Measurements from ENCODE around the gene GDF3. TPM values are rescaled to one million over a fixed set of nuclear protein-coding genes. Genes with fewer than 3 reads are reported as not detected.
"Not testable (repeated sequence)": the region's sequence is repeated elsewhere in the genome, so short reads cannot be mapped to it uniquely, and the experiment has no call there.

The GDF3 gene
- total RNA-seq: under 1 TPM in 3 of 10 donors, not detected in 7; 0.20 to 0.25 (median 0.21) TPM
- polyA plus RNA-seq: under 1 TPM; 0.22 to 0.36 TPM
- long read RNA-seq, donor 1, partial matches to known transcripts: 0 of 1 reads
- long read RNA-seq, donor 1, other reads (novel, unspliced or antisense): 0 of 1 reads
- long read RNA-seq, donor 2: 0 reads
- long read RNA-seq, donor 3: 0 reads

- peak; percentile 38 to 86 (median 73) for ATAC-seq
- WGBS, 2 donors: 33 to 43% methylated on average over 7 of the region's 7 CpGs
- no peaks in the 10 kb centered on the region for H3K36me3 ChIP-seq
- peaks cover 0 to 12% (median 0%) of the 10 kb centered on the region in 7 donors for H3K27me3 ChIP-seq
- H3K4me3 ChIP-seq: peak within 1 kb of the TSS in 1 of 10 donors; percentile 27
- H3K27ac ChIP-seq: peak within 1 kb of the TSS in 3 of 10 donors; percentile 38 to 57 (median 38)
- DNase-seq: peak in 1 of 2 donors; percentile 34
- H3K9me3 ChIP-seq: no peaks in the 10 kb centered on the region
- intact Hi-C loops (cut with DNase I): no loop called here
- H3K4me1 ChIP-seq: peaks cover 0 to 19% (median 11%) of the 10 kb centered on the region in 9 donors
- TF ChIP-seq CTCF (IDR thresholded peaks at IDR 0.05): no peak
Observed at GRCh38 chr12:7695566-7696197, at the start of gene GDF3. Gene GDF3 (minus strand): TSS chr12:7695775. CDS start chr12:7695728, 47 bp downstream.

- TF ChIP-seq CTCF (IDR thresholded peaks at IDR 0.05): no peak
- peaks cover 0 to 1% (median 0%) of the 10 kb centered on the region in 11 donors for H3K9me3 ChIP-seq
- H3K4me3 ChIP-seq: no peak overlapping the region
- H3K36me3 ChIP-seq: no peaks in the 10 kb centered on the region
- H3K27ac ChIP-seq: no peak overlapping the region
- intact Hi-C loops (cut with DNase I): no loop called here
- ATAC-seq: no peak
- no peaks in the 10 kb centered on the region for H3K4me1 ChIP-seq
- H3K27me3 ChIP-seq: peaks cover 0 to 6% (median 0%) of the 10 kb centered on the region in 7 donors
- WGBS, 2 donors: 51 to 64% methylated on average over 3 of the region's 3 CpGs
- no peak for DNase-seq
Observed at GRCh38 chr12:7732993-7733392, 37.4 kb upstream of the GDF3 start.

GRCh38 chr12:7731486-7731885 lies 35.9 kb upstream of the GDF3 start:
- 26 to 36% methylated on average over 5 of the region's 5 CpGs for WGBS, 2 donors
- no peaks in the 10 kb centered on the region for H3K36me3 ChIP-seq
- intact Hi-C loops (cut with DNase I): no loop called here
- no peak for TF ChIP-seq CTCF (IDR thresholded peaks at IDR 0.05)
- H3K9me3 ChIP-seq: peaks cover 0 to 5% (median 0%) of the 10 kb centered on the region in 11 donors
- ATAC-seq: no peak
- no peak overlapping the region for H3K27ac ChIP-seq
- H3K4me3 ChIP-seq: no peak overlapping the region
- peaks cover 0 to 12% (median 0%) of the 10 kb centered on the region in 7 donors for H3K27me3 ChIP-seq
- H3K4me1 ChIP-seq: no peaks in the 10 kb centered on the region
- no peak for DNase-seq

- H3K27ac ChIP-seq; DNase-seq; H3K36me3 ChIP-seq; H3K4me1 ChIP-seq; H3K4me3 ChIP-seq; H3K9me3 ChIP-seq; intact Hi-C loops (cut with DNase I); ATAC-seq: not testable (repeated sequence)
- peaks cover 0 to 12% (median 0%) of the 10 kb centered on the region in 7 donors for H3K27me3 ChIP-seq
Observed at GRCh38 chr12:7730984-7731383, 35.4 kb upstream of the GDF3 start.

GRCh38 chr12:7729746-7730145 lies 34.2 kb upstream of the GDF3 start:
- H3K27ac ChIP-seq: no peak overlapping the region
- intact Hi-C loops (cut with DNase I): no loop called here
- H3K9me3 ChIP-seq: peaks cover 0 to 5% (median 0%) of the 10 kb centered on the region in 11 donors
- H3K4me1 ChIP-seq: no peaks in the 10 kb centered on the region
- peaks cover 0 to 22% (median 0%) of the 10 kb centered on the region in 7 donors for H3K27me3 ChIP-seq
- TF ChIP-seq CTCF (IDR thresholded peaks at IDR 0.05): no peak
- 33 to 39% methylated on average over 4 of the region's 4 CpGs for WGBS, 2 donors
- no peak overlapping the region for H3K4me3 ChIP-seq
- H3K36me3 ChIP-seq: no peaks in the 10 kb centered on the region
- DNase-seq (no peak), ATAC-seq (no peak)

Measured in heart right ventricle (tissue), 16 donors.